K562 (cell line): ENCODE data around the gene DHRS11. TPM values are rescaled to one million over a fixed set of nuclear protein-coding genes. Genes with fewer than 3 reads are reported as not detected.

Source experiments
- ATAC-seq: fragments of 200-7000 bp; cut with Tn5 transposase; 3 replicates; pipeline ENCODE4 v1.9.1; 2020; ENCODE audit warnings: moderate library complexity
- BruUV-seq: library from RNA; stranded (reverse); fragments of 400-500 nt; replicated peaks from 2 replicates; lab custom pipeline; 2021; lab: Mats Ljungman, UMichigan
- CTCF ChIA-PET: fragments of 300-600 bp; formaldehyde crosslinking; extraction: SDS; loops from one replicate; lab custom pipeline; 2021; ENCODE audit warnings: low intra/inter-chr PET ratio; lab: Yijun Ruan, JAX
- POLR2A ChIA-PET: fragments of 300-600, 350-650 bp; sonication (Branson Sonifier 250); formaldehyde crosslinking; extraction: SDS; loops from one replicate; lab custom pipeline; 2021; ENCODE audit warnings: antibody characterized with exemption, inconsistent platforms; lab: Yijun Ruan, JAX
- DNase-seq, 4 experiments: peaks; one replicate each; pipeline versions ENCODE4 v3.0.0 to v3.0.0-alpha.2; 2011 to 2018; ENCODE audit warnings: low spot score in 3 of 4, mixed read lengths in 3 of 4; ENCODE audit errors: extremely low read depth in 1 of 4
- FAIRE-seq: peaks from 2 replicates; lab custom pipeline; 2011; peaks lifted over from hg19 to GRCh38; lab: Jason Lieb, UNC
- H2AFZ ChIP-seq: 2 replicates; pipeline ENCODE4 v1.6.0; 2011; ENCODE audit warnings: low read depth, low read length, control low read depth, inconsistent platforms
- H3K27ac ChIP-seq: fragments of 200-600 bp; 3 replicates; pipeline ENCODE4 v1.8.0; 2011; ENCODE audit warnings: low read depth, mild to moderate bottlenecking, control low read depth, inconsistent platforms, low read length, moderate library complexity, mixed read lengths; ENCODE audit errors: extremely low read depth
- H3K27me3 ChIP-seq, 2 experiments: fragments of 300-600 bp in 1 of 2; 2 replicates in 1 of 2; 3 replicates in 1 of 2; pipeline versions ENCODE4 v1.6.0 to v1.8.0; 2011; ENCODE audit warnings: inconsistent platforms in 2 of 2, low read length in 2 of 2, mild to moderate bottlenecking in 1 of 2, mixed read lengths in 1 of 2, moderate library complexity in 1 of 2; ENCODE audit not compliant: control insufficient read depth in 2 of 2, insufficient read depth in 2 of 2
- H3K36me3 ChIP-seq: fragments of 300-600 bp; 3 replicates; pipeline ENCODE4 v1.8.0; 2011; ENCODE audit warnings: mild to moderate bottlenecking, low read length, inconsistent platforms; ENCODE audit not compliant: control insufficient read depth, insufficient read depth
- H3K4me1 ChIP-seq, 2 experiments: fragments of 200-600 bp in 1 of 2; replicated peaks in 1 of 2; 2 replicates in 1 of 2; 3 replicates in 1 of 2; pipeline versions ENCODE4 v1.5.1 to v1.8.0; 2011; ENCODE audit warnings: inconsistent platforms in 2 of 2, low read length in 2 of 2, mild to moderate bottlenecking in 1 of 2, mixed read lengths in 1 of 2, moderate library complexity in 1 of 2; ENCODE audit not compliant: control insufficient read depth in 2 of 2, insufficient read depth in 2 of 2
- H3K4me2 ChIP-seq: 2 replicates; pipeline ENCODE4 v1.6.1; 2011; ENCODE audit warnings: low read length, control low read depth, inconsistent platforms, mixed read lengths; ENCODE audit not compliant: insufficient read depth
- H3K4me3 ChIP-seq: fragments of 200-600 bp; sonication (generic), shearing (Covaris generic); 2 replicates; pipeline ENCODE4 v1.5.1; 2016; ENCODE audit warnings: control low read depth, inconsistent platforms
- H3K79me2 ChIP-seq: fragments of 200-600 bp; 3 replicates; pipeline ENCODE4 v1.8.0; 2011; ENCODE audit warnings: low read length, inconsistent platforms; ENCODE audit not compliant: control insufficient read depth, insufficient read depth
- H3K9ac ChIP-seq, 2 experiments: 2 replicates each; pipeline versions ENCODE4 v1.6.0 to v1.6.1; 2011; ENCODE audit warnings: low read depth in 2 of 2, low read length in 2 of 2, control low read depth in 1 of 2, inconsistent platforms in 1 of 2, mild to moderate bottlenecking in 1 of 2, mixed read lengths in 1 of 2; ENCODE audit not compliant: insufficient read depth in 1 of 2
- H3K9me1 ChIP-seq: one replicate; pipeline ENCODE4 v1.6.0; 2011; ENCODE audit warnings: inconsistent platforms, mild to moderate bottlenecking, low read length, moderate library complexity; ENCODE audit not compliant: control insufficient read depth, insufficient read depth
- H3K9me3 ChIP-seq: replicated peaks from 2 replicates; pipeline ENCODE4 v1.5.1; 2011; ENCODE audit warnings: low read depth, low read length, inconsistent platforms; ENCODE audit not compliant: control insufficient read depth, insufficient read depth
- H4K20me1 ChIP-seq: replicated peaks from 2 replicates; pipeline ENCODE4 v1.6.1; 2011; ENCODE audit warnings: low read length, inconsistent platforms, mixed read lengths; ENCODE audit not compliant: control insufficient read depth, insufficient read depth
- CBX1 ChIP-seq: sonication (generic); IDR thresholded peaks from 2 replicates; pipeline ENCODE4 v1.6.1; 2016; ENCODE audit warnings: antibody characterized with exemption, low read depth, mild to moderate bottlenecking
- CBX2 ChIP-seq: fragments of 200-600 bp; sonication (generic); IDR thresholded peaks from one replicate; pipeline ENCODE4 v1.6.1; 2012; ENCODE audit warnings: mild to moderate bottlenecking, low read length, inconsistent platforms; ENCODE audit not compliant: insufficient read depth, poor library complexity, severe bottlenecking
- CBX8 ChIP-seq: fragments of 200-600 bp; sonication (generic); IDR thresholded peaks from 2 replicates; pipeline ENCODE4 v1.6.1; 2012; ENCODE audit warnings: borderline replicate concordance, mixed run types, low read depth, mild to moderate bottlenecking, moderate library complexity, mixed read lengths, low read length, control low read depth, inconsistent platforms; ENCODE audit not compliant: poor library complexity, severe bottlenecking; ENCODE audit errors: extremely low read depth
- CC2D1A ChIP-seq: fragments of 450-650 bp; IDR thresholded peaks from 2 replicates; pipeline ENCODE4 v1.6.1; 2017; ENCODE audit warnings: mild to moderate bottlenecking
- FOXM1 ChIP-seq, 2 experiments: fragments of 450-650 bp in 1 of 2; sonication (generic) in 1 of 2; formaldehyde crosslinking in 1 of 2; IDR thresholded peaks; 2 replicates each; pipeline versions ENCODE4 v1.6.1 to v1.9.0; 2017 to 2022; ENCODE audit warnings: low read depth in 2 of 2, mild to moderate bottlenecking in 2 of 2, missing genetic modification reagents in 1 of 2, moderate library complexity in 1 of 2
- GATAD2A ChIP-seq: fragments of 450-650 bp; IDR thresholded peaks from 2 replicates; pipeline ENCODE4 v1.6.1; 2017
- HNRNPLL ChIP-seq: fragments of 200-400 bp; formaldehyde crosslinking; IDR thresholded peaks from 2 replicates; pipeline ENCODE4 v1.6.1; 2017; ENCODE audit warnings: low read length, low read depth, mild to moderate bottlenecking; ENCODE audit not compliant: poor library complexity, severe bottlenecking
- IRF9 ChIP-seq: fragments of 450-650 bp; IDR thresholded peaks from 2 replicates; pipeline ENCODE4 v1.6.1; 2016; ENCODE audit warnings: missing biosample characterization, missing genetic modification characterization
- MAFG ChIP-seq: fragments of 450-650 bp; conservative IDR thresholded peaks from 2 replicates; pipeline ENCODE4 v1.6.1; 2016; ENCODE audit warnings: missing genetic modification characterization, missing compliant biosample characterization
- RREB1 ChIP-seq: fragments of 250-450 bp; sonication (Bioruptor Pico); IDR thresholded peaks from 2 replicates; pipeline ENCODE4 v1.4.0; 2020
- TGIF2 ChIP-seq: sonication (generic); formaldehyde crosslinking; IDR thresholded peaks from 2 replicates; pipeline ENCODE4 v1.8.1; 2022; ENCODE audit warnings: mild to moderate bottlenecking, missing genetic modification reagents, moderate library complexity
- ZBTB12 ChIP-seq: fragments of 250-450 bp; sonication (Bioruptor Pico); IDR thresholded peaks from 2 replicates; pipeline ENCODE4 v1.4.0; 2020
- ZNF217 ChIP-seq: sonication (generic); formaldehyde crosslinking; IDR thresholded peaks from 2 replicates; pipeline ENCODE4 v1.8.0; 2022; ENCODE audit warnings: mild to moderate bottlenecking, missing genetic modification reagents
- ZNF707 ChIP-seq: fragments of 250-450 bp; sonication (Bioruptor Pico); conservative IDR thresholded peaks from 2 replicates; pipeline ENCODE4 v1.8.0; 2022; ENCODE audit warnings: inconsistent platforms, mild to moderate bottlenecking, moderate library complexity
- WGBS: fragments of 100-300 bp; shearing (Covaris generic); methylation state at CpG from one replicate; pipeline ENCODE4 v1.1.6; 2016; ENCODE audit warnings: low coverage, mixed read lengths; ENCODE audit not compliant: insufficient coverage; ENCODE audit errors: missing lambda C conversion rate; 5-methylcytosine and 5-hydroxymethylcytosine counted together
- in situ Hi-C: fragments of 300-500 bp; cut with MboI; formaldehyde crosslinking; loops from 4 replicates; pipeline ENCODE4 v1.15.0; 2018; ENCODE audit warnings: inconsistent platforms, mixed read lengths
- intact Hi-C: fragments of 100-400 bp; cut with micrococcal nuclease; formaldehyde crosslinking; loops from 2 replicates; pipeline ENCODE4 v1.14.2; 2022
- polyA plus RNA-seq, 8 experiments: library from polyadenylated mRNA; depleted of rRNA in 4 of 8; stranded (reverse) in 5 of 8; unstranded in 3 of 8; fragments of >200 nt; fragmentation: Nextera tagmentation in 2 of 8; fragmentation: Illumina TruSeq in 1 of 8; extraction: Ambion mirVana in 2 of 8; extraction: Trizol in 1 of 8; gene quantifications; 2 replicates each; pipeline versions ENCODE4 v1.2.1 to v1.2.3, GENCODE V29; 2011 to 2014; ENCODE audit warnings: inconsistent platforms in 1 of 8, missing spikeins in 1 of 8
- total RNA-seq, 7 experiments: library from RNA; depleted of rRNA in 6 of 7; stranded (reverse); fragments of >200 nt in 6 of 7; fragmentation: Illumina TruSeq in 2 of 7; extraction: Trizol in 2 of 7; gene quantifications; 2 replicates each; pipeline versions ENCODE4 v1.2.1 to v1.2.3, GENCODE V29; 2011 to 2021; ENCODE audit warnings: low replicate concordance in 1 of 7

DHRS11 gene
- total and polyA plus RNA-seq, 9 of the 15 experiments (the other 6 are each of a cell fraction or from before 2014, with no cell fraction given) = 15.2 to 123 (median 59.8) TPM

GRCh38 chr17:36586138-36586537 is 5.5 kb upstream of the DHRS11 start:
- ChIA-PET CTCF (no interaction called here), POLR2A (interaction anchor here (0.9 to 4.0 kb wide), 2 partner anchors 8 to 13 kb away, joined by 3 to 19 read pairs; no protein-coding TSS in a partner anchor)
- ATAC-seq (no peak), FAIRE-seq (no peak), DNase-seq (no peak)
- no peaks in the 10 kb centered on the region for H3K9me3 ChIP-seq
- 80% methylated on average over 2 of the region's 2 CpGs for WGBS
- no peak overlapping the region for H2AFZ ChIP-seq
- BruUV-seq = no TSS peak
- peaks cover 4% of the 10 kb centered on the region for H3K79me2 ChIP-seq
- no peak overlapping the region for H3K27ac ChIP-seq
- H3K27me3 ChIP-seq = no peaks in the 10 kb centered on the region
- no peak overlapping the region for H3K4me2 ChIP-seq
- no peaks in the 10 kb centered on the region for H3K9me1 ChIP-seq
- no peak for TF ChIP-seq ZBTB12 (CRISPR knock-in tag)
- TF ChIP-seq HNRNPLL = no peak
- no peak for TF ChIP-seq CC2D1A
- TF ChIP-seq GATAD2A = no peak
- no peak for TF ChIP-seq CBX2
- TF ChIP-seq IRF9 = no peak
- TF ChIP-seq FOXM1 (IDR thresholded peaks at IDR 0.05; ENCODE audit: low read depth) = no peak
- TF ChIP-seq FOXM1 (CRISPR knock-in tag; IDR thresholded peaks at IDR 0.05; ENCODE audit: low read depth) = no peak
- no peak for TF ChIP-seq RREB1 (CRISPR knock-in tag)
- no peak for TF ChIP-seq ZNF217 (CRISPR knock-in tag)
- TF ChIP-seq CBX1 = no peak
- TF ChIP-seq ZNF707 (CRISPR knock-in tag) = no peak
- TF ChIP-seq MAFG = no peak
- no peak for TF ChIP-seq TGIF2 (CRISPR knock-in tag)
- no peak for TF ChIP-seq CBX8
- no peak overlapping the region for H3K9ac ChIP-seq
- H4K20me1 ChIP-seq = no peaks in the 10 kb centered on the region
- H3K4me3 ChIP-seq = no peak overlapping the region
- intact Hi-C loops = no loop called here
- peaks cover 4 to 13% of the 10 kb centered on the region in 2 experiments; a peak in 4 of 5 replicates for H3K4me1 ChIP-seq
- in situ Hi-C loops = no loop called here
- H3K36me3 ChIP-seq = peaks cover 83% of the 10 kb centered on the region
